DMS114 treated with DMSO at 0.1 percent for 48 hours (cell line): Measurements from ENCODE around the gene EIF1AD.
"Not testable (repeated sequence)": the region's sequence is repeated elsewhere in the genome, so short reads cannot be mapped to it uniquely, and the experiment has no call there.

Source experiments
- DNase-seq: peaks from one replicate; lab custom pipeline; 2025; ENCODE audit not compliant: unreplicated experiment; lab: John Stamatoyannopoulos, UW

The EIF1AD gene

GRCh38 chr11:66001942-66002647 is at the start of gene EIF1AD, which contains the start of gene BANF1:
TSS of gene EIF1AD (minus strand) at chr11:66002157. CDS start at chr11:66000389, 1,768 bp downstream.
TSS of gene BANF1 (plus strand) at chr11:66002503. CDS start at chr11:66003251, 748 bp downstream.
- DNase-seq = peak; percentile 97

GRCh38 chr11:66051371-66051765 is 49.4 kb upstream of the EIF1AD start:
- DNase-seq = no peak

GRCh38 chr11:66050581-66051231 is 48.7 kb upstream of the EIF1AD start:
- no peak for DNase-seq

- no peak for DNase-seq
These were observed 46.8 kb upstream of the EIF1AD start, which contains the start of gene GAL3ST3 for GRCh38 chr11:66048547-66049323. TSS of gene GAL3ST3 (minus strand) at chr11:66049161. CDS start at chr11:66045415, 3,746 bp downstream.

GRCh38 chr11:66047541-66048365 is 45.8 kb upstream of the EIF1AD start:
- no peak for DNase-seq

- DNase-seq = no peak
These were observed 44.9 kb upstream of the EIF1AD start for GRCh38 chr11:66046901-66047300.

- DNase-seq = peak; percentile 53
These were observed 43.3 kb upstream of the EIF1AD start for GRCh38 chr11:66045177-66045639.

GRCh38 chr11:66044757-66045156 is 42.8 kb upstream of the EIF1AD start:
- no peak for DNase-seq

- DNase-seq = no peak
These were observed 41.3 kb upstream of the EIF1AD start for GRCh38 chr11:66042996-66043906.

GRCh38 chr11:66042227-66042995 is 40.5 kb upstream of the EIF1AD start:
- DNase-seq = no peak

- no peak for DNase-seq
These were observed 37.8 kb upstream of the EIF1AD start for GRCh38 chr11:66039765-66040164.

GRCh38 chr11:66037327-66037726 is 35.4 kb upstream of the EIF1AD start:
- no peak for DNase-seq

GRCh38 chr11:66036334-66036710 is 34.4 kb upstream of the EIF1AD start:
- DNase-seq = no peak

GRCh38 chr11:66035653-66036333 is 33.8 kb upstream of the EIF1AD start:
- DNase-seq = no peak

- no peak for DNase-seq
These were observed 31.2 kb upstream of the EIF1AD start for GRCh38 chr11:66032957-66033735.

- no peak for DNase-seq
These were observed 24.1 kb upstream of the EIF1AD start, which contains the start of gene CATSPER1 for GRCh38 chr11:66026017-66026529. TSS of gene CATSPER1 (minus strand) at chr11:66026479. CDS start at chr11:66026379, 100 bp downstream.

- DNase-seq = not testable (repeated sequence)
These were observed 21.2 kb upstream of the EIF1AD start for GRCh38 chr11:66023186-66023440.
